ENCODE results near the gene CCSER1.

DNA sequence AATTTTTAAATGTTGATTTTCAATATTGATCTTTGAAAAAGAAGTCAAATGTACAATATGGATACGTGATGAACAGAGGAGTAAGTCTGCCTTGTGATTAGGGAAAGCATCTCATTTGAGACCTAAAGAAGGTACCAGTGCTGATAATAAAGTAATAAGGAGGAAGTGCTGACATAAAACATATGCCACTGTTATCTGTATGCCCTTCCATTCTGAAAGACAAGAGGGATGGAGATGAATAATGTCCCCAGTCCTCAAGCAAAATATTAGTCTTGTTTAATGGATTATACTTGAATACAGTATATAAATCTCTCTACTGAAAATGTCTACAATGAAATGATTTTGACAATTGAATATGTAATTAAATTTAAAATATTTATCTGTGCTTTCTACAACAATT lies 58.2 kb downstream of the CCSER1 start:
- TF ChIP-seq POLR2A (IDR thresholded peaks at IDR 0.05) = no peak
- TF ChIP-seq, protein P1, sequence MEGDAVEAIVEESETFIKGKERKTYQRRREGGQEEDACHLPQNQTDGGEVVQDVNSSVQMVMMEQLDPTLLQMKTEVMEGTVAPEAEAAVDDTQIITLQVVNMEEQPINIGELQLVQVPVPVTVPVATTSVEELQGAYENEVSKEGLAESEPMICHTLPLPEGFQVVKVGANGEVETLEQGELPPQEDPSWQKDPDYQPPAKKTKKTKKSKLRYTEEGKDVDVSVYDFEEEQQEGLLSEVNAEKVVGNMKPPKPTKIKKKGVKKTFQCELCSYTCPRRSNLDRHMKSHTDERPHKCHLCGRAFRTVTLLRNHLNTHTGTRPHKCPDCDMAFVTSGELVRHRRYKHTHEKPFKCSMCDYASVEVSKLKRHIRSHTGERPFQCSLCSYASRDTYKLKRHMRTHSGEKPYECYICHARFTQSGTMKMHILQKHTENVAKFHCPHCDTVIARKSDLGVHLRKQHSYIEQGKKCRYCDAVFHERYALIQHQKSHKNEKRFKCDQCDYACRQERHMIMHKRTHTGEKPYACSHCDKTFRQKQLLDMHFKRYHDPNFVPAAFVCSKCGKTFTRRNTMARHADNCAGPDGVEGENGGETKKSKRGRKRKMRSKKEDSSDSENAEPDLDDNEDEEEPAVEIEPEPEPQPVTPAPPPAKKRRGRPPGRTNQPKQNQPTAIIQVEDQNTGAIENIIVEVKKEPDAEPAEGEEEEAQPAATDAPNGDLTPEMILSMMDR (IDR thresholded peaks at IDR 0.05) = no peak
